ES-I3 (cell line): ENCODE results near the gene ZDHHC7.

ENCODE experiments used
- H3K36me3 ChIP-seq: 2 replicates; pipeline ENCODE4 v1.6.1; 2013; ENCODE audit warnings: mild to moderate bottlenecking, low read length, control low read depth, moderate library complexity; ENCODE audit not compliant: insufficient read depth
- H3K4me1 ChIP-seq: 2 replicates; pipeline ENCODE4 v1.6.1; 2013; ENCODE audit warnings: mild to moderate bottlenecking, control low read depth, low read length; ENCODE audit not compliant: insufficient read depth
- H3K9ac ChIP-seq: 2 replicates; pipeline ENCODE4 v1.6.1; 2013; ENCODE audit warnings: low read depth, mild to moderate bottlenecking, low read length, moderate library complexity
- H3K9me3 ChIP-seq: 2 replicates; pipeline ENCODE4 v1.6.1; 2013; ENCODE audit warnings: mild to moderate bottlenecking, low read length, moderate library complexity; ENCODE audit not compliant: control insufficient read depth, insufficient read depth

Gene ZDHHC7

DNA sequence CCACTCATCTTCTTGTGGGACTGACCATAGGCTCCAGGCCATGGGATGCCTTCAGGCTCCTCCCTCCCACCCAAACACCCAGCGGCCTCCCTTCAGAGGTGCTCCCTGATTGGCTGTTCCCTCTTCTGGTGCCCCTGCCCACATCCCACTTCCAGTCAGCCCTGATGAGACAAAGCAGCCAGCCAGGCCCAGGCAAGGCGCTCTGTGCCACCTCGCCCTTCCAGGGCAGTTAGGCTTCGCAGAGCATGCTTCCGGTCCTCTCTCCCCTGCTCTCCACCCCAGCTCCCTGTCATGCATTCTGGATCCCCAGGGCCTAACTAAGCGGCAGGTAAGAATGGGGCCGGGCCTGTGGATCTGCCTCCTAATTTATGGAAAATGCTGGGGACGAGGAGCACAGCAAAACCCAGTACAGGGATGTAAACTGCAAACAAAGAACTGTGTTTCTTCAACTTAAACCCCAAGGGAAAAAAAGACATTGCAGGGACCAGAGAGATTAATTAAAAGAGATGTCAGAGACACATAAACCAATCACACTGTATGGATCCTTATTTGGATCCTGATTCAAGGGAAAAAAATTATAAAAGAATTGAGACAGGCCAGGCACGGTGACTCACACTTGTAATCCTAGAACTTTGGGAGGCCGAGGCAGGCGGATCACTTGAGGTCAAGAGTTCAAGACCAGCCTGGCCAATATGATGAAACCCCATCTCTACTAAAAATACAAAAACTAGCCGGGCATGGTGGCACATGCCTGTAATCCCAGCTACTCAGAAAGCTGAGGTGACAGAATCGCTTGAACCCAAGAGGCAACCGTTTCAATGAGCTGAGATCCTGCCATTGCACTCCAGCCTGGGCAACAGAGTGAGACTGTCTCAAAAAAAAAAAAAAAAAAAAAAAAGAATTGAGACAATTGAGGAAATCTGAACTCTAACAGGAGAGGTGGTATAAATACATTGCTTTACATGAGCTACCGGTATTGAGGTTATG is 26.0 kb downstream of the ZDHHC7 start:
- H3K36me3 ChIP-seq: peaks cover 15% of the 10 kb centered on the region
- no peaks in the 10 kb centered on the region for H3K9me3 ChIP-seq
- no peak overlapping the region for H3K9ac ChIP-seq
- H3K4me1 ChIP-seq: no peaks in the 10 kb centered on the region

- Histone ChIP-seq H3K36me3 (peaks cover 6% of the 10 kb centered on the region), H3K9me3 (no peaks in the 10 kb centered on the region), H3K9ac (no peak overlapping the region), H3K4me1 (no peaks in the 10 kb centered on the region)
Measured at GRCh38 chr16:84982434-84982833, 28.9 kb downstream of the ZDHHC7 start.

DNA sequence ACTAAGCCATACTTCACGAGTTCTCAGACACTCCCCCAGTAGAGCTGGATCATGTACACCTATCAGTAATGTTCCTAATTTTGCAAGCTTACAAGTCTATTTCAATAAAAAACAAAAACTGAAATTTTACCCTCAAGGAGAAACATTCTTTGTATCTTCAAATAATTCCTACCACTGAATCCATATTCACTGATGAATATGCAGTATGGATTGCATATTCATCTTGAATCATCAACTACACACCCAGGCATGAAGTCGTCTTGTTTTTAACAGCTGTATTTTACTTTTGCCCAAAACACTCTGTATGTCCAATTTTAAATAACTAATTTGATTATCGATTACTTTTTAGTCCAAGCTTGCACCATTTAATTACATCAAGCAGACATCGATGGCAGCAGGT is 31.8 kb downstream of the ZDHHC7 start:
- H3K9me3 ChIP-seq: no peaks in the 10 kb centered on the region
- no peaks in the 10 kb centered on the region for H3K4me1 ChIP-seq
- H3K9ac ChIP-seq: no peak overlapping the region
- peaks cover 17% of the 10 kb centered on the region for H3K36me3 ChIP-seq

GRCh38 chr16:84976644-84977400 is 34.5 kb downstream of the ZDHHC7 start:
- Histone ChIP-seq H3K9me3 (no peaks in the 10 kb centered on the region), H3K9ac (no peak overlapping the region), H3K36me3 (peaks cover 17% of the 10 kb centered on the region), H3K4me1 (no peaks in the 10 kb centered on the region)

GRCh38 chr16:84975522-84975921 is 35.8 kb downstream of the ZDHHC7 start:
- H3K4me1 ChIP-seq: no peaks in the 10 kb centered on the region
- peaks cover 17% of the 10 kb centered on the region for H3K36me3 ChIP-seq
- H3K9me3 ChIP-seq: no peaks in the 10 kb centered on the region
- H3K9ac ChIP-seq: no peak overlapping the region

GRCh38 chr16:84975066-84975465 is 36.3 kb downstream of the ZDHHC7 start:
- Histone ChIP-seq H3K9ac (no peak overlapping the region), H3K4me1 (no peaks in the 10 kb centered on the region), H3K9me3 (no peaks in the 10 kb centered on the region), H3K36me3 (peaks cover 17% of the 10 kb centered on the region)

DNA sequence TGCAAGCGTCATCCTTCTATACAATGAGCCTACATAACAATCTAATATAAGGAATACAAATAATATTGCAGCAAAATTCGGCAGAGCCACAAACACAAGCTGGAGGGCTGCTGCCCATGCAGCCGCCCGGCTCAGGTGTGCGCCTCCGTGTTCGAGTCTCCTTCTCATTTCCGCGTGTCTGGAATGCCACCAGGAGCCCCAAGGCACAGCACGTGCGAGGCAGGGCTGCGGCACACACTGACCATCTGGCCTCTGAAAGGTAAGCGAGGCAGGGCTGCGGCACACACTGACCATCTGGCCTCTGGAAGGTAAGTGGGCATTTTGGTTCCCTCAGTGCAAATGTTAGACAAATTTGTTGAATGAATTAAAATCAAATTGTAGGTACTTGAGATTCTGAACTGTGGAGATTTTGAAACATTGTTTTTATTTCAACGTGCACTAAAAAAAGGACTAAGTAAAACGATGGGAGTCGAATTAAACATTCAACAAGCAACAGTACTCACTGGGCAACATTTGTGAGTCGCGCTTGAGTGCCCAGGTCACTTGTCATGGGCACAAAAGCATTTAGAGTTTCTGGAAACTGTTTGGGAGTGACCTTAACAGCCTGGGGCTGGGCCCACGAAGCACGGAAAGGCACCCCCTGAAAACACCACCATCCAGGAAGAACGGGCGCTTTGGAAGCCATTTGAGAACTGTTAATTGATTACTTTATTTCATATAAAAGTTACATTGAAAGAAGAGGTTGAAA is 37.4 kb downstream of the ZDHHC7 start:
- no peaks in the 10 kb centered on the region for H3K9me3 ChIP-seq
- H3K4me1 ChIP-seq: no peaks in the 10 kb centered on the region
- peaks cover 13% of the 10 kb centered on the region; the same call in 1 of the 2 replicates for H3K36me3 ChIP-seq
- no peak overlapping the region for H3K9ac ChIP-seq

DNA sequence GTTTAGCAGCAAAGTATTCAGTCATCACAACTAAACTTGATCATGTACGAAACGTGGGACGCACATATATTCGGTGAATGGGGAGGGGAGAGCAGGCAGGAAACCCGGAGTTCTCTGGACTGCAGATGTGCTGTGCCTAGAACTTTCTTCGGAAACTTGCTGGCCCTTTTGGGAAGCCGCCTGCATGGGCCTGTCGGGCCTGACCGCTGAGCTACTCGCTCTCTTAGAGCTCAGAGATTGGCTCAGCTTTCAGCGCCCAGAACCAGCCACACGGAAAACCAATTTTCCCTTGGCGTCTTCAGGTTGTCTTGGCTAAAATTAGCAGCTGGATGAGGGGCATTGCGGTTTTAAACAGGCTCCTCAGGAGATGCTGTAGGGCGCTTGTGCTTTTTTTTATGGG is 38.1 kb downstream of the ZDHHC7 start:
- Histone ChIP-seq H3K4me1 (no peaks in the 10 kb centered on the region), H3K9me3 (no peaks in the 10 kb centered on the region), H3K36me3 (peaks cover 13% of the 10 kb centered on the region; the same call in 1 of the 2 replicates), H3K9ac (no peak overlapping the region)

DNA sequence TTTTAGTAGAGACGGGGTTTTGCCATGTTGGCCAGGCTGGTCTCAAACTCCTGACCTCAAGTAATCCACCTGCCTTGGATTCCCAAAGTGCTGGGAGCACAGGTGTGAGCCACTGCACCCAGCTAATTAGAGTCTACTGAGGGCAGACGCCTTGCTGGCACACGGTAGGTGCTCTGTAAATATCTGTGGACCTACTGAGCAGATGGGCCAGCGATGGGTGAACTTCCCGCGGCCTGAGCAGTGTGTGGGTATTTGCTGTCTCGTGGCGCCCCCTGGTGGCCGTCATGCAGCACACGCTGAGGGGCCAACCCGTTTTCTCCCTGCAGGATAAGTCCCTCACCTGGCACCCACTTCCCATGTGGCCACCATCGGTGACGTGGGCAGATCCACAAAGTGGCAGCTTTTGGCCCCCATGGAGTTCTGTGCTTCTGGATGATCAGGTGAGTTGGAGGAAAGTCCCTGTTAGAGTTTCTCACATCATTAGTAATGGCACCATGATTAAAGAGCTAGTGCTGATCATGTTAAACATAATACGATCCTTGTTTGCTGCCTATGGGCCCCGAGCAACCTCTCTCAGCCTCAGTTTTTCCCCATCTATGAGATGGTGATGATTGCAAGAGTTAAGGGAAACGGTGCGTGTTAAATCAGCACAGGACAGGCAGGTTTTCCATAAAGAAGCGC is 40.7 kb downstream of the ZDHHC7 start:
- Histone ChIP-seq H3K9me3 (no peaks in the 10 kb centered on the region), H3K4me1 (no peaks in the 10 kb centered on the region), H3K36me3 (no peaks in the 10 kb centered on the region), H3K9ac (no peak overlapping the region)

DNA sequence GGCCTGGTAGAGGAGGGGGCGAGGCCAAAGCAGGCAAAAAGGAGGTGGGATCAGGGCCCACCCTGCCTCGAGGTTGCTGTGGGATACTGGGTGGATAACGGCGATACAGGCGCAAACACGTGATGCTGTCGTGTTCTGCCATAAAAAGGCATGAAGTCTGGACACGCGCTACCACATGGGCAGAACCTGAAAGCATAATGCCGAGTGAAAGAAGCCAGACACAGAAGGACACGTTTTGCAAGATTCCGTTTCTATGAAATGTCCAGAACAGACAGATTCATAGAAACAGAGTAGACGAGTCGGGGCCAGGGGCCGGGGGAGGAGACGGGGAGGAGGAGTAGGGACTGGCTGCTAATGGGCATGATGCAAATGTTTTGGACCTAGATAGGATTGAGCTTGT is 43.5 kb downstream of the ZDHHC7 start:
- H3K36me3 ChIP-seq: no peaks in the 10 kb centered on the region
- H3K9me3 ChIP-seq: no peaks in the 10 kb centered on the region
- peaks cover 5% of the 10 kb centered on the region for H3K4me1 ChIP-seq
- no peak overlapping the region for H3K9ac ChIP-seq

- Histone ChIP-seq H3K36me3 (no peaks in the 10 kb centered on the region), H3K4me1 (peaks cover 5% of the 10 kb centered on the region), H3K9ac (no peak overlapping the region), H3K9me3 (no peaks in the 10 kb centered on the region)
Measured at GRCh38 chr16:84965428-84966415, 45.6 kb downstream of the ZDHHC7 start.

DNA sequence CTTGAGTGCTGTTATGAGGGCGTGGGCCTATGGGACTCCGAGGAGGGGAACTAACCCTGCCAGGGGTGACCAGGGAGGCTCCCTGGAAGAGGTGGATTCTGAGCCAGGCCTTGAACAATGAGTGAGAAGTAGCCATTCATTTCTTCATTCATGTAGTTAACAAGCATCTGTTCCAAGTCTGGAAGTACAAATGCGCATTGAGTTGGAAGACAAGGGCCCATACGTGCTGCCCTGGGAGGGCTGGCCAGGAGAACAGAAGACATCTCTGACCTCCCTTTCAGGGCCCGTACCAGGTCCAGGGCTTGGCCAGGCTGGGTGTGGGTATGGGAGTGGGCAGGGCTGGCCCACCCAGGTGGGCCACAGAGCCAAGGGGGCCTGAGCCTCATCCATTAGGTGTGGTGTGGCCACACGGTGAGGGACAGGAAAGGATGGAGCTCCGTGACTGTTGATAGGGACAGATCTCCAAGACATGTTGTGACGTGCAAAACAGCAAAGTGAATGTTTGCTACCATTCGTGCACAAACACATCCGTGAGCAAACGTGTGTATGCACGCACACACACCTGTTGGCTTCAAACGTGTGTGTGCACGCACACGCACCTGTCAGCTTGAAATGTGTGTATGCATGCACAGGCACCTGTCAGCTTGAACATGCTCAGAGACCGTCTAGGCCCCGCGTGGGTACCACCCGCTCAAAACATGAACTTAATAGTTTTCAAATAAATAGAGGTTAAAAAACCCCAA is 46.8 kb downstream of the ZDHHC7 start:
- H3K9me3 ChIP-seq: no peaks in the 10 kb centered on the region
- no peak overlapping the region for H3K9ac ChIP-seq
- H3K36me3 ChIP-seq: no peaks in the 10 kb centered on the region
- peaks cover 5% of the 10 kb centered on the region for H3K4me1 ChIP-seq
